SK-N-MC (cell line): ENCODE results near the gene CIAO2A.

Source experiments
- EZH2 ChIP-seq: fragments of 200-600 bp; sonication (generic); IDR thresholded peaks from one replicate; pipeline ENCODE4 v1.6.1; 2017; ENCODE audit warnings: antibody characterized with exemption
- POLR2AphosphoS5 ChIP-seq: IDR thresholded peaks from 2 replicates; pipeline ENCODE4 v1.6.1; 2012; ENCODE audit warnings: mild to moderate bottlenecking, low read depth, low read length, borderline replicate concordance

DNA sequence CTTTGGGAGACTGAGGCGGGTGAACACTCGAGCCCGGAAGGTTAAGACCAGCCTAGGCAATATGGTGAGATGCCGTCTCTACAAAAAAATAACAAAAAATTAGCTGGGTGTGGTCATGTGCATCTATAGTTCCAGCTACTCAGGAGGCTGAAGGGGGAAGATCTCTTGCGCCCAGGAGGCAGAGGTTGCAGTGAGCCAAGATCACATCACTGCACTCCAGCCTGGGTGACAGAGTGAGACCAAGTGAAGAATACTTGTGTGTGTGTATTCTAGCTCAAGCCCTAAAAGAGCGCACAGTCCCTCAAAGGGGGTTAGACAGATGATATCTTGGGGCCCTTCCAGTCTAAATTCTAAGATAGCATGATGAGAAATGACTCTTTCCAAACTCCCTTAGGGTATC lies 71.1 kb downstream of the CIAO2A start:
- TF ChIP-seq EZH2 = no peak
- TF ChIP-seq POLR2AphosphoS5 = no peak
